IPS DF 6.9 (cell line): ENCODE data around the gene MEAK7.

Source experiments
- DNase-seq: peaks from one replicate; pipeline ENCODE4 v3.0.0-alpha.2; 2013; ENCODE audit warnings: low read depth, low spot score
- H3K27ac ChIP-seq: one replicate; pipeline ENCODE4 v1.5.1; 2013; ENCODE audit warnings: low read length, control low read depth
- H3K27me3 ChIP-seq: 2 replicates; pipeline ENCODE4 v1.6.1; 2013; ENCODE audit warnings: mild to moderate bottlenecking, low read length; ENCODE audit not compliant: control insufficient read depth, insufficient read depth
- H3K36me3 ChIP-seq: 2 replicates; pipeline ENCODE4 v1.6.1; 2013; ENCODE audit warnings: low read length; ENCODE audit not compliant: control insufficient read depth, insufficient read depth
- H3K4me1 ChIP-seq: 2 replicates; pipeline ENCODE4 v1.6.1; 2013; ENCODE audit warnings: low read length; ENCODE audit not compliant: control insufficient read depth, insufficient read depth
- H3K4me3 ChIP-seq: 2 replicates; pipeline ENCODE4 v1.5.1; 2013; ENCODE audit warnings: mild to moderate bottlenecking, low read length
- H3K9me3 ChIP-seq: 2 replicates; pipeline ENCODE4 v1.6.1; 2013; ENCODE audit warnings: low read length, inconsistent platforms; ENCODE audit not compliant: control insufficient read depth, insufficient read depth
- WGBS: extraction: QIAGEN DNeasy Blood & Tissue Kit; methylation state at CpG from one replicate; pipeline ENCODE4 v1.1.7; 2013; ENCODE audit warnings: mixed read lengths, missing lambda C conversion rate; ENCODE audit not compliant: insufficient read length, insufficient coverage; 5-methylcytosine and 5-hydroxymethylcytosine counted together

Gene MEAK7

DNA sequence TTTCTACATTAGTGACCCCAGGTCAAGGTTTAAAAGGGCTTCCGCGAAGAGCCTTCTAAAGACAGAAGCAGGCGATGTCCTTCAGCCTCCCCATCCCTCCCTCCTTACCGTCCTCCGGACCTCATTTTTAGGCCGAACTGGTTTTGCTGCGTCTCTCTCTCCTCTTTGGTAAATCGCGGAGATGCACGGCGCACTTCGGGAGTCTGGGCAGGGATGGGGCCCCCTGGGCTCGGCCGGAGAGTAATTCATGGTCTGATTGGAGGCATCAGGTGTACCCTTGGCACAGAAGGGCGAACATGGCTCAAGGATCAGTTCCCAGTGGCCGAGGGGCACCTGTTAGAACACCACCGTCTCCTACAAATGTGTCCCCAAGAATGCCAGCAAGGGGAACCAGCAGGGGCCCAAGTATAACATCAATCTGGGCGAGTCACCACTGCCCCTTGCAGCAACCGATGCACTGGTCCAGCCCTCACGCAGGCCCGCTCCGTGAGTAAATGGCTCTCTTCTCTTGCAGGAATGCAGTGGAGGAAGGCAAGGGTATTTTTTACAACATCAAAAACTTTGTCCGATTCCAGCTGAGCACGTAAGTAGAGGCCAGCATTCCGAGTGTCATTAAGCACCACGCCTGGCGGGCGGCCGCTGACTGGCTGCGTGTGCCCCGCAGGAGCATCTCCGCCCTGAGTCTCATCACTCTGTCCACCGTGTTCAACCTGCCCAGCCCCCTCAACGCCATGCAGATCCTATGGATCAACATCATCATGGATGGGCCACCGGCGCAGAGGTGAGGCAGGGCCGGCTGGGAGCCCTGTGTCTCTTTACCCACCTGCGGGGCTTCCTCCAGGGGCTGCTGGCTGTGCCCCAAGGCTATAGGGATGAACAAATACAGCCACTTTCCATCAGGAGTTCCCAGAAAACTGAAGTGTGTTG, 45.6 kb downstream of the MEAK7 start:
- WGBS: no CpG with 5 or more reads among the region's 38 CpGs
- H3K4me1 ChIP-seq: no peaks in the 10 kb centered on the region; the same call in 1 of the 2 replicates
- no peak overlapping the region for H3K27ac ChIP-seq
- H3K27me3 ChIP-seq: no peaks in the 10 kb centered on the region
- H3K4me3 ChIP-seq: no peak overlapping the region
- no peaks in the 10 kb centered on the region for H3K36me3 ChIP-seq
- no peaks in the 10 kb centered on the region for H3K9me3 ChIP-seq
- DNase-seq: no peak

DNA sequence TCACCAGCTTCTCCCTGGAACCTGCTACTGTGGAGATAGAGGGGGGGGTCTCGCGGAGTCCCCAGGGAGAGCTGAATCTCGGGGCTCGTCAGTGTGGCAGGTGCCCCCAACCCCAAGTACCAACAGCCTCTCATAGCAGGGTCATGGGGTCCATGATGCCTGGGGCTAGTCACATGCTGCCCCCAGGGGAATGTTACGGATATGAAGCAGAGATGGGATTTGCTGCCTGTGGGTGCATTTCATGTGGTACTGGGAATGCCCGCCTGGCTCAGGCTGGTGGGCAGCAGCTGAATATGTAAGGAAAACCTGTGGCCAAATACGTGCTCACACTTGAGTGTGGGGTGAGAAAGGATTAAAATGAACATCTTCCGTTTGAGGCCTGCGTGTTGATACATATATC, 49.4 kb downstream of the MEAK7 start:
- H3K27me3 ChIP-seq: no peaks in the 10 kb centered on the region
- no peaks in the 10 kb centered on the region for H3K36me3 ChIP-seq
- no peaks in the 10 kb centered on the region for H3K9me3 ChIP-seq
- H3K4me3 ChIP-seq: no peak overlapping the region
- H3K4me1 ChIP-seq: no peaks in the 10 kb centered on the region; the same call in 1 of the 2 replicates
- no peak for DNase-seq
- no peak overlapping the region for H3K27ac ChIP-seq
- no CpG with 5 or more reads among the region's 9 CpGs for WGBS
